Measurements from ENCODE around the gene SARS2. TPM values are rescaled to one million over a fixed set of nuclear protein-coding genes. Genes with fewer than 3 reads are reported as not detected.

The SARS2 gene
- total RNA-seq, 4 donors from 2014 or later = 11.7 to 23.3 (median 20.0) TPM

GRCh38 chr19:38901683-38902082, 28.9 kb downstream of the SARS2 start:
- intact Hi-C loops (cut with DNase I; ENCODE audit: low total_unique reads) = no loop called here
- WGBS, 2 donors = 100% methylated on average over 1 of the region's 1 CpG

GRCh38 chr19:38900743-38901190, 29.8 kb downstream of the SARS2 start:
- intact Hi-C loops (cut with DNase I; ENCODE audit: low total_unique reads) = no loop called here
- TF ChIP-seq CTCF (IDR thresholded peaks at IDR 0.05) (no peak), POLR2A (IDR thresholded peaks at IDR 0.05) (no peak)
- WGBS, 2 donors = 37 to 43% methylated on average over 3 of the region's 3 CpGs
- DNase-seq (ENCODE audit: low spot score in 2 of 2) = no peak
- no peak overlapping the region for H3K4me3 ChIP-seq (ENCODE audit: low read depth, poor library complexity, severe bottlenecking)

More at GRCh38 chr19:38901683-38902082, 28.9 kb downstream of the SARS2 start:
- TF ChIP-seq POLR2A (IDR thresholded peaks at IDR 0.05) (no peak), CTCF (IDR thresholded peaks at IDR 0.05) (no peak)
- no peak overlapping the region for H3K4me3 ChIP-seq (ENCODE audit: low read depth, poor library complexity, severe bottlenecking)
- DNase-seq (ENCODE audit: low spot score in 2 of 2) = no peak

GRCh38 chr19:38900202-38900629, 30.3 kb downstream of the SARS2 start:
- WGBS, 2 donors = 0 to 1% methylated on average over 8 of the region's 8 CpGs
- TF ChIP-seq CTCF (IDR thresholded peaks at IDR 0.05) = no peak
- no peak for DNase-seq (ENCODE audit: low spot score in 2 of 2)

GRCh38 chr19:38899447-38900201, 30.9 kb downstream of the SARS2 start, which contains the start of the genes NFKBIB and SIRT2:
TSS of gene NFKBIB (plus strand) at chr19:38899969. CDS start at chr19:38900033, 64 bp downstream.
TSS of gene SIRT2 (minus strand) at chr19:38899618. CDS start at chr19:38899521, 97 bp downstream.
- H3K4me3 ChIP-seq (ENCODE audit: low read depth, poor library complexity, severe bottlenecking) = peak within 1 kb of the TSS; percentile 62
- peak; percentile 100 for DNase-seq (ENCODE audit: low spot score in 2 of 2)
- intact Hi-C loops (cut with DNase I; ENCODE audit: low total_unique reads) = loop anchor here (5.0 kb wide), 1 partner anchor 923 kb away; no protein-coding TSS in a partner anchor
- WGBS, 2 donors = 0% methylated on average over 35 to 47 of the region's 64 CpGs
- TF ChIP-seq CTCF (IDR thresholded peaks at IDR 0.05) = no peak
- peak in 1 of 2 donors; percentile 52 for TF ChIP-seq POLR2A (IDR thresholded peaks at IDR 0.05)

More at GRCh38 chr19:38900202-38900629, 30.3 kb downstream of the SARS2 start:
- intact Hi-C loops (cut with DNase I; ENCODE audit: low total_unique reads) = no loop called here
- H3K4me3 ChIP-seq (ENCODE audit: low read depth, poor library complexity, severe bottlenecking) = peak overlapping the region; percentile 62

- peak in 1 of 2 donors; percentile 45 for DNase-seq (ENCODE audit: low spot score in 2 of 2)
- TF ChIP-seq POLR2A (IDR thresholded peaks at IDR 0.05) (no peak), CTCF (IDR thresholded peaks at IDR 0.05) (no peak)
- WGBS, 2 donors = 3 to 4% methylated on average over 16 to 18 of the region's 25 CpGs
- intact Hi-C loops (cut with DNase I; ENCODE audit: low total_unique reads) = loop anchor here (5.0 kb wide), 1 partner anchor 923 kb away; no protein-coding TSS in a partner anchor
- peak overlapping the region; percentile 60 for H3K4me3 ChIP-seq (ENCODE audit: low read depth, poor library complexity, severe bottlenecking)
Observed at GRCh38 chr19:38898788-38899446, 31.6 kb downstream of the SARS2 start.
